ENCODE measurements around the gene CDH13. TPM values are rescaled to one million over a fixed set of nuclear protein-coding genes. Genes with fewer than 3 reads are reported as not detected.

CDH13 gene
- total RNA-seq, 1 donor from 2014 or later = not detected

DNA sequence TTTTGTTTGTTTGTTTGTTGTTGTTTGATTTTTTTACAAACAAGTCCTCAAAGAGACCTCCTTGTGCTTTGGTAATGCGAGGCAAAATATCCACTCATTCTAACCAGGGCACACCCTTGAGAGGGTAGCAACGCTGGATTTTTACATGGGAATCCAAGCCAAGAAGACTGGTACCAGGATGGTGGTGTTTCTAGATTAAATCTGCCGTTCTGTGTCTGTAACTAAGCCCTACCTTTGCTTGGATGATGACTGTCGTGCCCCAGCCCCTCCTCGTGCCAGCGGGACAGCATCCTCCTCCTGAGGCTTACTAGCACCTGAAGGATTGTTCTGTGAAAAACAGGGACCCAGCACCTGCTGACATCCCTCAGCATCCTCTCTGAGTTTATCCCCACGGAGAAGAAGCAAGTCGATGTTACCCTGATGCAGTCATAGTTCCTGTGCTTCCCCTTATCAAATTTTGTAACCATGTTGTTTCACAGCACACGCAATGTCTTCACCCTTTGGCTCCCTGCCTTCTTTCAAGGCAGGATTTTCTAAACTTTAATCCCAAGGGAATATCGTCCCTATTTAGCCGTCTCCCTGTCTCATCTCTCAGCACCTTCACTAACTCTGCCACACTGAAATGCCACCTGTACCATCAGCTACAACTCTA lies 1175.9 kb downstream of the CDH13 start:
- DNase-seq (no peak), ATAC-seq (ENCODE audit: low read depth) (no peak)
- ChIA-PET CTCF (no interaction called here), POLR2A (no interaction called here)
- Mint-ChIP-seq H3K27me3 (no peaks in the 10 kb centered on the region), H3K36me3 (ENCODE audit: low read depth) (peaks cover 6% of the 10 kb centered on the region), H3K27ac (peak overlapping the region; percentile 35), H3K4me1 (peaks cover 49% of the 10 kb centered on the region), H3K9me3 (peaks cover 2% of the 10 kb centered on the region), H3K4me3 (peak overlapping the region; percentile 41)
- no peak for TF ChIP-seq CTCF (IDR thresholded peaks at IDR 0.05)
- intact Hi-C loops (cut with micrococcal nuclease) = loop anchor here (10.0 kb wide), 2 partner anchors 1222 to 1752 kb away; partner anchors contain the start of gene KIAA0513

- peaks cover 12% of the 10 kb centered on the region for H3K36me3 Mint-ChIP-seq (ENCODE audit: low read depth)
- H3K27me3 Mint-ChIP-seq = no peaks in the 10 kb centered on the region
- H3K27ac Mint-ChIP-seq = peak overlapping the region; percentile 6
- TF ChIP-seq CTCF (IDR thresholded peaks at IDR 0.05) = no peak
- CTCF ChIA-PET = no interaction called here
- peaks cover 2% of the 10 kb centered on the region for H3K9me3 Mint-ChIP-seq
- POLR2A ChIA-PET = no interaction called here
- H3K4me1 Mint-ChIP-seq = peaks cover 58% of the 10 kb centered on the region
- H3K4me3 Mint-ChIP-seq = no peak overlapping the region
- ATAC-seq (ENCODE audit: low read depth) (no peak), DNase-seq (no peak)
- intact Hi-C loops (cut with micrococcal nuclease) = loop anchor here (10.0 kb wide), 2 partner anchors 1221 to 1751 kb away; partner anchors contain the start of gene KIAA0513
Observed at GRCh38 chr16:83803811-83804210, 1177.0 kb downstream of the CDH13 start.

DNA sequence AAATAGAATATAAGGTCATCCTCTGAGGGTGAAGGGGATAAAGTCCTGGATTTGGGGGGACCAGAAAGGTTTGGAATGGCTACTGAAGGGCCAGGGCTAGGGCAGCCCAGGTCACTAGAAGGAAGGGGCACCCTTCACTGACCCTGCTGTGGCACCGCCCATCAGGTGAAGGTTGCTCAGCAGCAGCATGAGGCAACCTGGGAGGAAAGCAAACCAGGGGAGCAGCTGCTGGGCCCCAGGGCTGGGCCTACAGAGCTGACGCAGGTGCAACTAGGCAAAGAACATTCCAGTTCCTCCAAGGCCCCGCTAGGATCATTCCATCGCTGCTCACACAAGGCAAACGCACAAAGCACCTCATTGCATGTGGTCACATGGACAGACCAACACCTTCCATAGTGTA lies 1177.6 kb downstream of the CDH13 start:
- Mint-ChIP-seq H3K4me3 (no peak overlapping the region), H3K4me1 (peaks cover 62% of the 10 kb centered on the region)
- intact Hi-C loops (cut with micrococcal nuclease) = loop anchor here (10.0 kb wide), 2 partner anchors 1220 to 1750 kb away; partner anchors contain the start of gene KIAA0513

DNA sequence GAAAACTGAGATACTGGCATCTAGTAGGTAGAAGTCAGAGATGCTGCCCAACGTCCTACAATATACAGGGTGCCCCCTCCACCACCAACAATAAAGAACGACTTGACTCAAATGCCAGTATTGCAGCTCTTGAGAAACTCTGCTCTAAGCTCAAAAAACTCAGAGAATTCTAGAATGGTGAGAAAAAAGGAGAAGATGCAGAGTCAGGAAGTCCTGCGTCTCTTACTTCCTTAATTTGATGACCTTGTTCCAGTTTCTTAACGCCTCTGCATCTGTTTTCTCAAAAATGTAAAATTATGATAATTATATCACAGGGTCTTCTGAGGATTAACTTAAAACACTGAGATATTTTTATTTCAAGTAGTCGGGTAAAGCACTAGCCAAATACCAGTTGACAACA lies 1179.3 kb downstream of the CDH13 start:
- Mint-ChIP-seq H3K27ac (peak overlapping the region; percentile 92), H3K4me3 (peak overlapping the region; percentile 76), H3K4me1 (peaks cover 71% of the 10 kb centered on the region), H3K9me3 (peaks cover 2% of the 10 kb centered on the region), H3K27me3 (no peaks in the 10 kb centered on the region), H3K36me3 (ENCODE audit: low read depth) (peaks cover 28% of the 10 kb centered on the region)
- TF ChIP-seq CTCF (IDR thresholded peaks at IDR 0.05) = no peak
- intact Hi-C loops (cut with micrococcal nuclease) = loop anchor here (2.0 to 10.0 kb wide), 5 partner anchors 37 to 1749 kb away; partner anchors contain the start of genes KIAA0513 and MEAK7
- no peak for DNase-seq
- ChIA-PET CTCF (no interaction called here), POLR2A (interaction anchor here (0.7 kb wide), 5 partner anchors 21 to 895 kb away, joined by 3 to 12 read pairs (median 4); partner anchors contain the start of gene MBTPS1)
- peak; percentile 15 for ATAC-seq (ENCODE audit: low read depth)

More for the DNA sequence above, 1177.6 kb downstream of the CDH13 start:
- no peak overlapping the region for H3K27ac Mint-ChIP-seq
- ChIA-PET POLR2A (interaction anchor here (1.4 kb wide), 1 partner anchor 9 kb away, joined by 4 read pairs; no protein-coding TSS in a partner anchor), CTCF (no interaction called here)
- peaks cover 2% of the 10 kb centered on the region for H3K9me3 Mint-ChIP-seq
- no peak for TF ChIP-seq CTCF (IDR thresholded peaks at IDR 0.05)
- peaks cover 16% of the 10 kb centered on the region for H3K36me3 Mint-ChIP-seq (ENCODE audit: low read depth)
- DNase-seq = no peak
- H3K27me3 Mint-ChIP-seq = no peaks in the 10 kb centered on the region
- no peak for ATAC-seq (ENCODE audit: low read depth)

GRCh38 chr16:83806731-83807130 lies 1180.0 kb downstream of the CDH13 start:
- TF ChIP-seq CTCF (IDR thresholded peaks at IDR 0.05) = no peak
- peaks cover 2% of the 10 kb centered on the region for H3K9me3 Mint-ChIP-seq
- POLR2A ChIA-PET = interaction anchor here (1.8 to 2.8 kb wide), 2 partner anchors 36 to 38 kb away, joined by 9 to 11 read pairs; no protein-coding TSS in a partner anchor
- H3K4me1 Mint-ChIP-seq = peaks cover 72% of the 10 kb centered on the region
- peak overlapping the region; percentile 97 for H3K4me3 Mint-ChIP-seq
- H3K27ac Mint-ChIP-seq = peak overlapping the region; percentile 92
- H3K36me3 Mint-ChIP-seq (ENCODE audit: low read depth) = peaks cover 35% of the 10 kb centered on the region
- CTCF ChIA-PET = no interaction called here
- H3K27me3 Mint-ChIP-seq = no peaks in the 10 kb centered on the region
- intact Hi-C loops (cut with micrococcal nuclease) = loop anchor here (1.0 to 10.0 kb wide), 7 partner anchors 38 to 1748 kb away; partner anchors contain the start of genes DNAAF1, HSDL1, KIAA0513 and MEAK7
- DNase-seq = no peak
- no peak for ATAC-seq (ENCODE audit: low read depth)

All from activated B cell treated with CpG ODN at 0.5 μM for 24 hours (primary cell).